ENCODE results near the gene SDK2. TPM values are rescaled to one million over a fixed set of nuclear protein-coding genes. Genes with fewer than 3 reads are reported as not detected.

The SDK2 gene
- polyA plus RNA-seq, 3 donors: 0.01 TPM; not detected in 2

GRCh38 chr17:73526952-73527351 lies 117.3 kb downstream of the SDK2 start:
- intact Hi-C loops (cut with micrococcal nuclease): no loop called here
- Mint-ChIP-seq H3K27me3 (ENCODE audit: low read depth in 3 of 3) (peaks cover 0 to 2% (median 0%) of the 10 kb centered on the region in 3 donors), H3K9me3 (peaks cover 0 to 1% (median 0%) of the 10 kb centered on the region in 7 donors), H3K4me1 (no peaks in the 10 kb centered on the region), H3K4me3 (no peak overlapping the region), H3K27ac (no peak overlapping the region), H3K36me3 (no peaks in the 10 kb centered on the region)
- Histone ChIP-seq H3K36me3 (replicated peaks in 1 of 2; ENCODE audit: control insufficient read depth in 1 of 2, insufficient read depth in 2 of 2, low read length in 2 of 2) (no peaks in the 10 kb centered on the region), H3K9me3 (replicated peaks in 1 of 2; ENCODE audit: control insufficient read depth in 1 of 2, insufficient read depth in 1 of 2, low read length in 2 of 2) (no peaks in the 10 kb centered on the region), H3K79me2 (ENCODE audit: insufficient read depth, low read length) (no peaks in the 10 kb centered on the region), H3K4me1 (ENCODE audit: control insufficient read depth in 1 of 2, insufficient read depth in 2 of 2, low read length in 2 of 2) (no peaks in the 10 kb centered on the region), H3K27me3 (ENCODE audit: control insufficient read depth in 2 of 2, insufficient read depth in 2 of 2, low read length in 2 of 2) (no peaks in the 10 kb centered on the region), H3K4me2 (replicated peaks; ENCODE audit: extremely low read depth, low read length, poor library complexity, severe bottlenecking) (no peak overlapping the region), H3K4me3 (replicated peaks in 1 of 3; ENCODE audit: low read depth in 2 of 3, low read length in 3 of 3) (no peak overlapping the region), H3K27ac (ENCODE audit: low read depth in 1 of 2, low read length in 2 of 2) (no peak overlapping the region), H3K9ac (ENCODE audit: insufficient read depth, low read length, poor library complexity, severe bottlenecking) (no peak overlapping the region), H2AFZ (ENCODE audit: insufficient read depth, low read depth, low read length, poor library complexity, severe bottlenecking) (no peak overlapping the region), H4K20me1 (ENCODE audit: insufficient read depth, low read length) (no peaks in the 10 kb centered on the region)
- WGBS (ENCODE audit: insufficient coverage): 94% methylated on average over 7 of the region's 7 CpGs
- no peak for DNase-seq
- TF ChIP-seq CTCF (IDR thresholded peaks at IDR 0.05): no peak

GRCh38 chr17:73524941-73525679 lies 119.1 kb downstream of the SDK2 start:
- Histone ChIP-seq H3K9ac (ENCODE audit: insufficient read depth, low read length, poor library complexity, severe bottlenecking) (no peak overlapping the region), H3K27ac (ENCODE audit: low read depth in 1 of 2, low read length in 2 of 2) (no peak overlapping the region), H3K36me3 (replicated peaks in 1 of 2; ENCODE audit: control insufficient read depth in 1 of 2, insufficient read depth in 2 of 2, low read length in 2 of 2) (no peaks in the 10 kb centered on the region), H3K27me3 (ENCODE audit: control insufficient read depth in 2 of 2, insufficient read depth in 2 of 2, low read length in 2 of 2) (no peaks in the 10 kb centered on the region), H3K4me2 (replicated peaks; ENCODE audit: extremely low read depth, low read length, poor library complexity, severe bottlenecking) (no peak overlapping the region), H4K20me1 (ENCODE audit: insufficient read depth, low read length) (no peaks in the 10 kb centered on the region), H3K9me3 (replicated peaks in 1 of 2; ENCODE audit: control insufficient read depth in 1 of 2, insufficient read depth in 1 of 2, low read length in 2 of 2) (no peaks in the 10 kb centered on the region), H3K4me3 (replicated peaks in 1 of 3; ENCODE audit: low read depth in 2 of 3, low read length in 3 of 3) (no peak overlapping the region), H3K4me1 (ENCODE audit: control insufficient read depth in 1 of 2, insufficient read depth in 2 of 2, low read length in 2 of 2) (no peaks in the 10 kb centered on the region), H3K79me2 (ENCODE audit: insufficient read depth, low read length) (no peaks in the 10 kb centered on the region), H2AFZ (ENCODE audit: insufficient read depth, low read depth, low read length, poor library complexity, severe bottlenecking) (no peak overlapping the region)
- no peaks in the 10 kb centered on the region for H3K36me3 Mint-ChIP-seq
- H3K4me1 Mint-ChIP-seq: no peaks in the 10 kb centered on the region
- no peak for DNase-seq
- no peak overlapping the region for H3K27ac Mint-ChIP-seq
- intact Hi-C loops (cut with micrococcal nuclease): no loop called here
- H3K27me3 Mint-ChIP-seq (ENCODE audit: low read depth in 3 of 3): peaks cover 0 to 3% (median 2%) of the 10 kb centered on the region in 3 donors
- peaks cover 0 to 3% (median 0%) of the 10 kb centered on the region in 7 donors for H3K9me3 Mint-ChIP-seq
- WGBS (ENCODE audit: insufficient coverage): 93% methylated on average over 14 of the region's 15 CpGs
- TF ChIP-seq CTCF (IDR thresholded peaks at IDR 0.05): no peak
- no peak overlapping the region for H3K4me3 Mint-ChIP-seq
